ENCODE measurements around the gene CNPPD1.

CNPPD1 gene

DNA sequence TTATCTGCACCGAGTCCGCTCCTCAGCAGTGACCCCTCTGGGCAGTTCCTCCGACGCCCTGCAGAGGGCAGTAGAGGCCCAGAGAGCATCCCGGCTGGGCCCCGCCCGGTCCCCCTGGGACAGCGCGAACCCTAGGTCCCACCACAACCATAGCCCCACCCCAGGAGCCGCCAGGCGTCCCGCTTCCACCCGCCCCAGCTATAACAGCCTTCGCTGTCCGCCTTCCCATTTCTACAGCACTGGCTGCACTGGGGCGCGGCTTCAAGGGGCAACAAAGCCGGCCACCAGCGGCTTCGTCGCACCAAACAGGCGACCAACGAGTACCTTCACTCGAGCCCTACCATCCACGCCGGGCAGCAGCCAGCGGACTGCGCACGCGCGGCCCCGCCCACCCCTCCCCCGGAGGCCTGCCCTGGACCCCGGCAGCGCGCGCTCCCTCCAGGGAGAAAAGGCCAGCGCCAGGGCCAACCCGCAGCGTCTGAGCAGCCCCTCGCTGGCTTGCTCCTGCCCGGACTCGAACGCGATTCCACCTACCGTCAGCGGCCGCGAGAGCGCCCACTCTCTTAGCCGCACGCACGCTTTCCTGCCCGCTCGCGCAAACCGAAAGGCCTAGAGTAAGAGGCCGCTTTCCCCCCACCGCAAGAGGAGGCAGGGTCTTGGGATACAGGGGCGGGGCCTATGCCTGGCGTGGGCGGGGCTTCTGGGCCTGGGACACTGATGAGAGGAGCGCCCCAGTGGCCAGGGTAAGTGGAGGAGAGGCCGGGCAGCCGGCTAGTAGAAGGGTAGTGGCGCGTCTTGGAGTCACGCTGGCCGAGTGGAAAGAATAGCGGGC lies 16.3 kb downstream of the CNPPD1 start, which contains the start of gene NHEJ1:
TSS of gene NHEJ1 (minus strand) at position 630 of the 832 bp plus-strand sequence. CDS start 2,453 bp downstream, outside the sequence.
- peak; percentile 96 for DNase-seq (ENCODE audit: low spot score)

DNA sequence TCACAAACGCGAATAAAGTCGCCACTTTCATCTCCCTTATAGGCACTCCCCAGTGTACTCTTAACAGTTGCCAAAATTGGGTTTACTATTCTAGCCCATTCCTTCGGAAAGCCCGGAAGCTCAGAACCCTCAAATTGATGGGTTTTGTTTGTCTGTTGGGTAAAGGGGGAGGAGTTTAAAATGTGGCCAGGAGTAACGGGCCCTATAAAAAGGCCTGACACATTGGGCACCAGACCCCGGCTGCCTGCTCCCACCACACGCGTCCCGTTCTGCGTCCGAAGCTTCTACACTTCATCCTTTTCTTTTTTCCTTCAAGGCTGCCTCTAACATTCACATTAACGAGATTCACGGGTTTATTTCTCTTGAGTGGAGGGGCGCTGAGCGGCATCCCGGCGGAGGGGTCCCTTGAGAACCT lies 16.9 kb downstream of the CNPPD1 start:
- DNase-seq (ENCODE audit: low spot score): peak; percentile 34

DNA sequence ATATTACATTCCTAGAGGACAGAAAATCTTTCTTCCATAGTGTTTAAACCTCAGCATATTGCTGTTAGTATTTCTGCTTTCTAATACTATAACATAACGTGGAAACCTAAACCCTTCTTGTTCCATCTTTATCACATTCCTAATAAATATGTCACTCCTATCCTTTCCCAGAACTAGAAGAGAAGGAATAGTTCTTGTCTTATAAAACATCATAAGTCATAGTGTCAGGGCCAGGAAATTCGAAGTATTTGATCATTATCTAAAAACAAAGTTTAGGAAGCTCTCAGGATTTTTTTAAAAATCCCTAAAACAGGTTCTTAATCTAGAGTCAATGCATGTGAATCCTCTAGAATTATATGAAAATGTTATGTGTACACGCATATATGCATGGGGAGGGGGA lies 18.1 kb downstream of the CNPPD1 start:
- no peak for DNase-seq (ENCODE audit: low spot score)

DNA sequence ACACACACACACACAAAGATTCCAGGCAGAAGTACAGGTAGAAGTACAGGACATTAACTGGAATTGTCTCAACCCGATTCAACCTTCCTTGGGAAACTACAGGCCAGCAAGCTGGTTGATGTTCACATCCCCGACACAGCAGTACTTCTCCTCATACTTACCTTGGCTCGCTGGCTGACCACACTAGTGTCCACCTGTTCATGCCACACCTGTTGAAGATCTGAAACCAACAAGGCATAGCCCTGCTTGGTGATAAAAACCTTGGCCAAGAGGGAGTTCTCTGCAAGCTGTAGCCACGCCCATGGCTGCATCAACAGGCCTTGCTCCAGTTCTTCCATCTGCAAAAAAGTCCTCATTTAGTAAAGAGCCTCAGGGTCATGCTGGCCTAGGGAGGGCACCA lies 18.7 kb downstream of the CNPPD1 start:
- no peak for DNase-seq (ENCODE audit: low spot score)

DNA sequence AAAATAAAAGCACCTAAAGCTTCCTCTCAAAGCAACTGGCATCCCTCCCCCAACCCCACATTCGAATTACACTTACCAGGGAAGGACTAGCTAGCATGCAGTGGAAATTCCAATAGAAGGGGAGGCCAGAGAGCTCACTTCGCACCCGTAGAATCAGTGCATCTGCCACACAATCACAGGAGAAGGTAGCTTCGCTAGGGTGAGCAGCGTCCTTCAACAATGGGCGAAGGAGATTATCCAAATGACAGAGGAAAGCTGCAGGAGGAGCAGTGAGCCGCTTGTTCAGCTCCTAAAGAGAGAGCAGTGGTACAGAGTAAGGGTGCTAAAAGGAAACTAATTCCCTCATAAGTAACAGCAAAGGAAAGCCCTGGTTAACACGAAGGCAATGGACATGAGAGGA lies 19.3 kb downstream of the CNPPD1 start:
- no peak for DNase-seq (ENCODE audit: low spot score)

DNA sequence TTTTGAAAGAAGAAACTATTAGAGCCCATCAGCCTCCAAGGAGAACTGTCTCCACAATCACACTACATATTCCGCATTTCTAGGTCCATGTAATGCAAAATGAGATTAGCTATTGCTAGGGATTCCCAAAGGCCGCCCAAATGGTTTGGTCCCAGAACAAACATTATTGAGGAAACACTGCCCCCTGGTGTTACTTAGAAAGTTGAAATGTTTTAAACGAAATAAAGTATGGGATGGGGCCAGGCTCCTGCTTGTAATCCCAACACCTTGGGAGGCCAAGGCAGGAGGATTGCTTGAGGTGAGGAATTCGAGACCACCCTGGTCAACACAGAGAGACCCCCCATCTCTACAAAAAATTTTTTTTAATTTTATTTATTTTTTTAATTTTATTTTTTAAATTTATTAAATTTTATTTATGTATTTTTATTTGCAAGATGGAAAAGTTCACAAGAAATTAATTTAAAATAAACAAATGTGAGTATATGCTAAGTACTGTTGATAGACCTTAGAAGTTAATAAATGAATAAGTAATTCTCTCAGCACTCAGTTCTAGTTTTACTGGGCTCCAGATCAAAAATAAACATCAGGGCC lies 21.6 kb downstream of the CNPPD1 start:
- peak; percentile 68 for DNase-seq (ENCODE audit: low spot score)

DNA sequence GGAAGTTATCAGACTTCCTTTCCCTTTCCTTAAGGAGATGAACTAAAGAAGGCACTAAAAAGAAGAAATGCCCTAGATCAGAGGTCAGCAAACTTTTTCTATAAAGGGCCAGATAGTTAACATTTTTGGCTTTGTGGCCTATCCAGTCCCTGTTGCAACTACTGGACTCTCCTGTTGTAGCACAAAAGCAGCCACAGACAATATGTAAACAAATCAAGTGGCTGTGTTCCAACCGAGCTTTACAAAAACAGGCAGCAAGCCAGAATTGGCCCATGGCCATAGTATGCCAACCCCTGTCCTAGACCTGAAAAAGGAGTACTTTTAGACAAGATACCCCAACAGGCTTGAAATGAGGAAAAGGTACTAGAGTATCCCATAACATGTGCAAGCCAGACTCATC lies 27.1 kb downstream of the CNPPD1 start:
- no peak for DNase-seq (ENCODE audit: low spot score)

DNA sequence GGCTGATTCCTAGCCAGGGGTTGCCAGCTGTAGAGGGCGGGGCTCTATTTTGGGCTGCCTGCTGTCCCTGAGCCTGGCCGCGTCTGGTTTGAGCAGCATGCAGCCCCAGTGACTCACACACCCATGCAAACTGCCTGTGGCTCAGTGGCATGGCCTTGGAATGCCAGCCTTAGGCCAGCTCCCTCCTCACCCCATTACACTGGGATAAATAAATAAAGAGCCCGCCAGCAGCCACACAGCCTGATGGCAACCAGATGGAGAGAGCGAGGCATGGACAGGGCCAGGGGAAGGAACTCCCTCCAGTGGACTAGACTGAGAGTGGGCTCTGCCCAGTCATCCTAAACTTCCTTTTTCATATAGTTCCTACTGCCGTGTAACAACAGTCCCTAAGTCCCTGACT lies 34.4 kb downstream of the CNPPD1 start:
- peak; percentile 89 for DNase-seq (ENCODE audit: low spot score)

DNA sequence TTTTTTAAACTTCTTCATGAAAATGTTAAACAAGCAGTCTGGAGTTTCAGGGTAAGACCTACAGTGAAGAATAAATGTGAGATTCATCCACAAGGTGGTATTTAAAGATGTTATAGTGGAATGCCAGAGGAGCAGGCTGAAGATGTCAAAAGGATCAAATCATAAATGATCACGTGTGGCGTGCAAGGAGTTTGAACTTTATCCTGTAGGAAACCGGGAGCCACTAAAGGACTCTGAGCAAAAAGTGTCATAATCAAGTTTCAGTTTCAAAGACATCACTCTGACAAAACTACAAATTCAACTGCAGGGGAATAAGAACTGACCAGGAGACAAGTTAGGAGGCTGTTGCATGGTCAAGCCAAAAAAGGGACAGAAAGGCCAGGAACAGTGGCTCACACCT lies 36.0 kb downstream of the CNPPD1 start:
- no peak for DNase-seq (ENCODE audit: low spot score)

DNA sequence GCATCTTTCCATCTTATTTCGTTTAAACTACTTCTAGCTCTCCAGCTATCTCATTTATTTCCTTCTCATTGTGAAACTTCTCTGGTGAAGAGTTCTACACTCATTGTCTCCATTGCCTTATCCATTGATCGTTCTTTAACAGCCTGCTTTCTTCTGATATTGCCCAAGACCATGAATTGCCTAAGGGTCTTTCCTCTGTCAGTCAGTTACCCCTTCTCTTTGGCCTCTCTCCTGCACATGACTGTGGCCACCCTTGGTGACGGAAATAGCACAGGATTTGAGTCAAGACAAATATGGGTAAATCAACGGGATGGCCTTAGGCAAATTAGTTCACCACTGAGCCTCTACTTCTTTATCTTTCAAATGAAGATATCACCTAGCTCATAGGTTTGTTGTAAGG lies 42.7 kb downstream of the CNPPD1 start:
- no peak for DNase-seq (ENCODE audit: low spot score)

DNA sequence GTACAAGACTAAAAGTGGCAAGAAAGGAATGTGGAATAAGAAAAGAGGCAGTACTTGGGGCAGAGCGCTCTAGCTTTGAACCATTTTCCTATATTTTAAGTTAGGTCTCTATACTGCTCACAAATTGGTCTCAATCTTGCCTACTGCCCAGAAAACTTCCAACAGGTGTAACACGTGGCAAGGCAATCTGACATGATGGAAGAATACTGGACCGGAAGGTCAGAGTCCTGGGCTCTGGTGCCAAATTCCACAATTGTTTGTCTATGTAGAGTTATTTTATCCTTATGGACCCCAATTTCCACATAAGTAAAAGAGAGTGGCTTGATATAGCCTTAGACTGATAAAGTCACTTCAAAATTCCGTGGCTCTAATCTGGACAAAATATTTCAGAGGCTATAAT lies 45.0 kb downstream of the CNPPD1 start:
- no peak for DNase-seq (ENCODE audit: low spot score)

DNA sequence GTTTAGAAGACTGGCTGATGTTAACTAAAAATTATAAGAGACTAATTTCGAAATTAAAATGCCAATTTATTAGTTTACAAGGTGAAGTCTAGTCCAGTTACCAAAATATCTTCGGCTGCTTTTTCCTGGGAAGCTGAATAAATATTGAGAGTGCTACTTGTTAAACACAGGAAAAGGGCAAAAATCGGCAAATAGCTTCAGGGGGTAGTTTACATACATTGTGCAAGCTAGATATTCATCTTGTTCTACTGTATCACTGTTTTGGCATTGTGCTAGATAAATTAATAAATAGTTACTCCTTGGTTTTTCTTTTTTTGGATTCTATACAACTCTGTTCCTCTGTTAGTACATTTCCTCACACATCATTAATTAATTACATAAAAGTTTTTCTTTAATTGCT lies 45.4 kb downstream of the CNPPD1 start:
- no peak for DNase-seq (ENCODE audit: low spot score)

DNA sequence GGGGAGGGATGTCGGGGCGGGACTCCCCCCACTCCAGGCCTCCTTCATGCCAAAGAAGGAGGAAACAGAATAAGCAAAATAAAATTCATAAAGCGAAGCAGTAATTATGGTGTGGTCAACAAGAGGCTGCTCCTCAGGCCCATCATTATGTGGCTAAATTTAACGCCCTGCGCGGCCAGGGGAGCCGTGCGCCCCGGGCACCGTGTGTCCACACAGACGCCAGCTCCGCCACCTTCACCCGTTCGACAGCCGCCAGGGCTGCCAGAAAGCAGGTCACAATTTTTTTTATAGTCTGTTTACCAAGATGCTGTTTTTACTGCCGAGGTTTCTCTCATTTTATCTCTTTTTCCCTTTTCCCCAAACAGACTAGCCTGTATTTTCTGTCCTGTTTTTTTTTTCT lies 47.1 kb downstream of the CNPPD1 start:
- DNase-seq (ENCODE audit: low spot score): no peak

DNA sequence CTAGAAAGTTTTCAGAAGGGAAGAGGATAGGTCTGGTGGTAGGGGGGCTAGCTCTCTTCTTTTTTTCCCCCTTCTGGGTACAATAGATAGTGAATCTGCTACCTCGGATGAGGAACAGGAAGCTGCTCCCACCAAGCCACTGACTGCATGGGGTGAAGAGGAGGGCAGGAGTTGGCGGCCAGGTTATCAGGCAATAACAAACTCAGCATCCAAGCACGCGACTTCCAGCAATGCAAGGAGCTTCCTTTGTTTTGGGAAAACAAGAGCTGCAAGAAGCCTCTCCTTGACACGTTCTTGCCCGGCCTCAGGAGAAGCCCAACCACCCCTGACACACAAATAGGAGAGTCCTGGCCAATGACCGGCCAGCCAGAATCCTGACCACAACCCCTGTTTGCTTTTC lies 48.3 kb downstream of the CNPPD1 start:
- DNase-seq (ENCODE audit: low spot score): no peak

DNA sequence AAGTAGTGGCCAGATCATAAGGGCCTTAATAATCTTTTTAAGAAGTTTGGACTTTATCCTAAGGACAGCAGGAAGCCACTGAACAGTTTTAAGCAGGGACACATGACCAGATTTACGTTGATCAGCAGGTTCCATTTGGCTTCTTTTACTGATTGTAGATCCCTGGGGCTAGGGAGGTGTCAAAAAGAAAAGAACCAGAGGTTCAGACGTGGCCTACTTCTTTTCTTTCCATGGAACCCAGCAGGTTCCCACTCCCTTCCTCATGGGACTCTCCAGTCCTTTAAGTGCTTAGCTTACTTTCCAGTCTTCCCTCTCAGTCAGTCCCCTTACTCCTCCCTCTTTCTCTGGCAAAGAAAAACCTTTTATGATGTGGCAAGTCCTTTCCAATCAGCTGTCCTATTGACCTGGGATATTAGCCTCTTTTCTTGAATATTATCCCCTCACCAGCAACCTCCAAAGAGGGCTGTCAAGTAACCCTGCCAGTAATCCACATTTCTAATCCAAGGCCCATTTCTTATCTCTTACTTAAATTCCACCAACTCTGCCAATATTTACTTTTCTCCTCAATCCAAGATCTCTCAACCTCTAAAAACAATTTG lies 49.6 kb downstream of the CNPPD1 start:
- DNase-seq (ENCODE audit: low spot score): no peak

DNA sequence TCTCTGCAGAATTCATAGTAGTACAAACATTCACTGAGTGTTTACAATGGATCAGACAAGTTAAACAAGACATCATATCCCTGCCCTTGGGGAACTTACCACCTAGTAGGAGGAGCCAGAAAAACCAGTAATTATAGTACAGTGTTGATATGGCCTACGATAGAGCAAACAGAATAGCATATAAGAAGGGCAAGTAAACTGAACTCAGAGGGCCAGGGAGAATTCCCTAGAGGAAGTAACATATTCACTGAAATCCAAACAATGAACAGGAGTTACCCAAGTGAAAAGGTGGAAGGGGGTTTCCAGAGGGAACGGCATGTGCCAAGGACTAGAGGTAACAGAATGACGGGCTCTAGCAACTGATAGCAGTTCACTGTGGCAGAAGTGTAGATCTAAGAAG lies 50.2 kb downstream of the CNPPD1 start:
- no peak for DNase-seq (ENCODE audit: low spot score)

DNA sequence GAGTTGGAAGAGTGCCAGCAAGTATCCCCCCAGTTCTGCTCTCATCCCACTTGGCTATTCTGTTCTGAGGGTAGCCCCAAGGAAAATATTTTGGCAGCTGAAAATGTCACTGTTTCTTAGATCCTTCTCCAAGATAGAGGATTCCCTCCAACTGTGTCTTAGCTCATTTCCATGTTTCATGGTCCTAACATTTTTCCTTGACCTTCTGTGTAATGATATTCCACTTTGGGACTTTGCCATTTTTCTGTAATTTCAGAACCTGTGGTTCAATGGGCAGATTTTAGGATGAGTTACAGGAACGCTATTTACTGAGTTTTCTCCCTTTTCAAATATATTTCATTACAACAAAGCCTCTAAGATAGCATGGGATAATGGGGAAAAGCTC lies 50.8 kb downstream of the CNPPD1 start:
- no peak for DNase-seq (ENCODE audit: low spot score)

DNA sequence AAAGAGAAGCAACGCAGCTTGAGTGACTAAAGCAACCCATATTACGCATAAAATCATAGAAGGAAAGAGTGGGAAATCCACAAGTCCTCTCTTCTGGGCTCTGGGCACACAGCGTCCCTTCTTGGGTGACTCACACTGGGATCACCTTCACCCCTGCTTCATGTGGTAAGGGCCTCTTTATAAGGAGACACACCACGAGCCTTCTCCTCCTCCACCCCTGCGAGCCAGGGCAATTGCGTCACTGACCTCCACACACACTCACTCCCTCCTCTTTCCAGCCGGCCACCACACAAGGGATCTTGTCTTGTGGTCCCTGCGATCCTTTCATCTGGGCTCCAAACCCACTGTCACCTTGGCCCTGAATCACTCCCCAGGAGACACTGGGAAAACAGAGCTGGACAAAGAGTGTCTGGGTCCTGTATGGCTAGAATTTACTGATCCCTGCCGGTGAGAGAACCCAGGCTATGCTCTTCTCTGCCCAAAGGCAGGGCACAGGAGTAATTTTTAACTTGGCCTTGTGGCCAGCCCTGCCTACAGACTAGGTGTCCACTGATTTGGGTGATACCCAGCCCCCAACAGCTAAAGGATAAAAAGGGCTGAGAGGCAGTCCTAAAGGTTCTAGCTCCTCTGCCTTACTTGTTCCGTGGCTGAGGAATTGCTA lies 51.4 kb downstream of the CNPPD1 start:
- peak; percentile 83 for DNase-seq (ENCODE audit: low spot score)

DNA sequence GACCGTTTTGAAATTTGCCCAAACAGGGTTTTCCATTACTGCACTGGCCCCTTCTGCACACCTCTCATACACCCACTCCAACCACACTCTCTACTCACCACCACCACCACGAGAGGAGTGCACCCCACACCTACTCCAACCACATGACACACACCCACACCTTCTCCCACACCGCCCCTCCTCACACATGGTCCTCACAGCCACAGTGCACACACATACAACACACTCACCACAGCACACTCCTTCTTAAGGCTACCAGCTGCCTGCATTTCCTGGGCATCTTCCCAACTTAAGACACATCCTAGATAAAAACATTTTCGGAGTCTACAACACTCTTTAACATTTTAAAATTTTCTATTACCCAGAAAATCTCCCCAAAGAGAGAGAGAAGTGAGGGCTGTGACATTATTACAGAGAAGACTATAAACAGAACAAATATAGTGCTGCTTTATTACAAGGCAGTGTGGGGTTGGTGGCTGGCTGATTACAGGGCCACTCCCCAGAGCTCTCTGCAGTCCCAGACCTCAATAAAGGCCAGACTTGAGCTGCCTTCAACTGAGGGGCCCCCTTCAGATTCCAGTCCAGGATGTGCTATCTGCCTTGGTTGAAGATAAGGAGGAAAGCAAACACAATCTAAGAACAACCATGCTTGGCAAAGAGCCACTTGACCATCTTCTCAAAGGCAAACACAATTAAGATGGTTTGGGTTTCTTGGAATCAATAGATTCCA lies 52.2 kb downstream of the CNPPD1 start:
- peak; percentile 33 for DNase-seq (ENCODE audit: low spot score)

DNA sequence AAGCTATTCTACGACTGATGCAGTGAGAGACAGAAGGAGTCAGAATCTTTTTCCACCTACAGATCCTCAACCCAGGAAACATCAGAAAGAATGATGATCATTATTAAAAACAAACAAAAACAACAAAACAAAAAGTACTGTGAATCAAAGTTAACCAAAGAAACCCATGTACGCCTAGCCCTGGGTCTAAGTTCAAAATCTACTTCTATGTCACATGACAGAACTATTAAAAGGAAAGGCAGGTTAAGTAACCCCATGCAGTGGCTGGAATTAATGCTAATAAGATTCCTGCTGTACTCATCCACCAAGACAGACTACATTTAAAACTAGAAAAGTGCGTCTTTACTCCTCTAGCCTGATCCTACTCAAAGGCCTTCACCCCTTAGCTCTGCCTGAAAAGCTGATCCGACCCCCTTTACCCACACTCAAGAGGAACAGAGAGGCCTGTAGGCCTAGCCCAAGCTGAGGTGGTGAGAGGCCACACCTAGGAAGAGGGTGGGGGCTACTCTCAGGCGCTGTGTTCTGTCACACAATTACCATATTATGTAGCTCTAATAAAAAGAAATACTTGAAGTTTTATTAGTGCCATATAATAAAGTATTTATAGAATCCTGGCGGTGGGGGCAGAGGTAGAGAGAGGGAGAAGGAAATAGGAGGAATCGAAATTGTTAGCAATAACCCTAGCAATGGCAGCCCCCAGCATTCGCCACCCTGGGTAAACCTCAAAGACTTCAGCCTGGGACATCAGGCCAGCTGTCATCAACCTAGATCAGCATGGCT lies 53.2 kb downstream of the CNPPD1 start:
- DNase-seq (ENCODE audit: low spot score): no peak

All from AG08396 (cell line).